Measurements from ENCODE around the gene HNRNPUL2.

HNRNPUL2 gene

GRCh38 chr11:62708793-62709192 lies 18.5 kb downstream of the HNRNPUL2 start:
- TF ChIP-seq EZH2phosphoT487 (IDR thresholded peaks at IDR 0.05; ENCODE audit: borderline replicate concordance, low read length), result no peak
- Histone ChIP-seq H4K20me1 (ENCODE audit: control insufficient read depth, insufficient read depth, low read depth, low read length) (no peaks in the 10 kb centered on the region), H3K9me3 (ENCODE audit: control insufficient read depth, insufficient read depth, low read length) (no peaks in the 10 kb centered on the region), H3K4me2 (ENCODE audit: low read length) (peak overlapping the region; percentile 99), H3K4me3 (ENCODE audit: low read length) (peak overlapping the region; percentile 72), H3K4me1 (ENCODE audit: control insufficient read depth, low read length) (peaks cover 49% of the 10 kb centered on the region), H3F3A (ENCODE audit: control insufficient read depth, insufficient read depth) (peaks cover 46% of the 10 kb centered on the region), H3K79me2 (ENCODE audit: control insufficient read depth, low read length) (peaks cover 18% of the 10 kb centered on the region), H3K27ac (ENCODE audit: low read depth, low read length) (peak overlapping the region; percentile 84), H3K36me3 (ENCODE audit: control insufficient read depth, low read length) (peaks cover 64% of the 10 kb centered on the region), H3K27me3 (ENCODE audit: control insufficient read depth, low read length) (no peaks in the 10 kb centered on the region), H3K9me2 (replicated peaks; ENCODE audit: control insufficient read depth, low read length) (no peaks in the 10 kb centered on the region)

DNA sequence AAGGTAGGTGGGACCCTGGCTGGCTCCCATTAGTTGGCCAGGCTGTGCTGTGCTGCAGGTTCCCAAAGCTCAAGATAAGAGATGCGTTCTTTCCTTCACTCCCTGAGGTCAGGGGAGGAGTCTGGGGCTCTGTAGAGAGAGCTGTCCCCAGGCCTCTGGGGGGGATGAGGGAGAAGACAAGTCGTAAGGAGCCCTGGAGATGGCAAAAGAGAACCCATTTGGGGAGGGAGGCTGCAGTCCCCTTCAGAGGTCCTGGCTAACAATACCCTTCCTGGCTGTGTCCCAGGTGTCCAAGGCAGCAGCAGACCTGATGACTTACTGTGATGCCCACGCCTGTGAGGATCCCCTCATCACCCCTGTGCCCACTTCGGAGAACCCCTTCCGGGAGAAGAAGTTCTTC lies 18.9 kb downstream of the HNRNPUL2 start:
- H3K79me2 ChIP-seq (ENCODE audit: control insufficient read depth, low read length), result peaks cover 18% of the 10 kb centered on the region
- no peaks in the 10 kb centered on the region for H3K9me2 ChIP-seq (replicated peaks; ENCODE audit: control insufficient read depth, low read length)
- peaks cover 42% of the 10 kb centered on the region for H3F3A ChIP-seq (ENCODE audit: control insufficient read depth, insufficient read depth)
- H3K4me3 ChIP-seq (ENCODE audit: low read length), result peak overlapping the region; percentile 72
- peak overlapping the region; percentile 99 for H3K4me2 ChIP-seq (ENCODE audit: low read length)
- H3K9me3 ChIP-seq (ENCODE audit: control insufficient read depth, insufficient read depth, low read length), result no peaks in the 10 kb centered on the region
- H3K36me3 ChIP-seq (ENCODE audit: control insufficient read depth, low read length), result peaks cover 60% of the 10 kb centered on the region
- no peaks in the 10 kb centered on the region for H3K27me3 ChIP-seq (ENCODE audit: control insufficient read depth, low read length)
- no peaks in the 10 kb centered on the region for H4K20me1 ChIP-seq (ENCODE audit: control insufficient read depth, insufficient read depth, low read depth, low read length)
- H3K27ac ChIP-seq (ENCODE audit: low read depth, low read length), result peak overlapping the region; percentile 84; the same call in 1 of the 2 replicates
- no peak for TF ChIP-seq EZH2phosphoT487 (IDR thresholded peaks at IDR 0.05; ENCODE audit: borderline replicate concordance, low read length)
- TF ChIP-seq, protein P1, sequence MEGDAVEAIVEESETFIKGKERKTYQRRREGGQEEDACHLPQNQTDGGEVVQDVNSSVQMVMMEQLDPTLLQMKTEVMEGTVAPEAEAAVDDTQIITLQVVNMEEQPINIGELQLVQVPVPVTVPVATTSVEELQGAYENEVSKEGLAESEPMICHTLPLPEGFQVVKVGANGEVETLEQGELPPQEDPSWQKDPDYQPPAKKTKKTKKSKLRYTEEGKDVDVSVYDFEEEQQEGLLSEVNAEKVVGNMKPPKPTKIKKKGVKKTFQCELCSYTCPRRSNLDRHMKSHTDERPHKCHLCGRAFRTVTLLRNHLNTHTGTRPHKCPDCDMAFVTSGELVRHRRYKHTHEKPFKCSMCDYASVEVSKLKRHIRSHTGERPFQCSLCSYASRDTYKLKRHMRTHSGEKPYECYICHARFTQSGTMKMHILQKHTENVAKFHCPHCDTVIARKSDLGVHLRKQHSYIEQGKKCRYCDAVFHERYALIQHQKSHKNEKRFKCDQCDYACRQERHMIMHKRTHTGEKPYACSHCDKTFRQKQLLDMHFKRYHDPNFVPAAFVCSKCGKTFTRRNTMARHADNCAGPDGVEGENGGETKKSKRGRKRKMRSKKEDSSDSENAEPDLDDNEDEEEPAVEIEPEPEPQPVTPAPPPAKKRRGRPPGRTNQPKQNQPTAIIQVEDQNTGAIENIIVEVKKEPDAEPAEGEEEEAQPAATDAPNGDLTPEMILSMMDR (IDR thresholded peaks at IDR 0.05; ENCODE audit: low read depth, low read length, poor library complexity, severe bottlenecking), result no peak
- peaks cover 49% of the 10 kb centered on the region for H3K4me1 ChIP-seq (ENCODE audit: control insufficient read depth, low read length)

- Histone ChIP-seq H3K27me3 (ENCODE audit: control insufficient read depth, low read length) (no peaks in the 10 kb centered on the region), H4K20me1 (ENCODE audit: control insufficient read depth, insufficient read depth, low read depth, low read length) (no peaks in the 10 kb centered on the region), H3K4me1 (ENCODE audit: control insufficient read depth, low read length) (peaks cover 49% of the 10 kb centered on the region), H3K36me3 (ENCODE audit: control insufficient read depth, low read length) (peaks cover 52% of the 10 kb centered on the region), H3K4me2 (ENCODE audit: low read length) (peak within 1 kb of the TSS; percentile 99), H3K4me3 (ENCODE audit: low read length) (peak within 1 kb of the TSS; percentile 92), H3K9me2 (replicated peaks; ENCODE audit: control insufficient read depth, low read length) (no peaks in the 10 kb centered on the region), H3K9me3 (ENCODE audit: control insufficient read depth, insufficient read depth, low read length) (no peaks in the 10 kb centered on the region), H3K79me2 (ENCODE audit: control insufficient read depth, low read length) (peaks cover 18% of the 10 kb centered on the region), H3K27ac (ENCODE audit: low read depth, low read length) (no peak within 1 kb of the TSS), H3F3A (ENCODE audit: control insufficient read depth, insufficient read depth) (peaks cover 32% of the 10 kb centered on the region)
- TF ChIP-seq, protein P1 (IDR thresholded peaks at IDR 0.05; ENCODE audit: low read depth, low read length, poor library complexity, severe bottlenecking), result no peak
- no peak for TF ChIP-seq EZH2phosphoT487 (IDR thresholded peaks at IDR 0.05; ENCODE audit: borderline replicate concordance, low read length)
Measured at GRCh38 chr11:62707277-62707861, 19.9 kb downstream of the HNRNPUL2 start, which contains the start of the genes BSCL2 and GNG3. Gene BSCL2, minus strand, starts transcription at chr11:62707424. Its CDS starts 229 bp downstream, at chr11:62707195. Gene GNG3, plus strand, starts transcription at chr11:62707676. Its CDS starts 620 bp downstream, at chr11:62708296.

GRCh38 chr11:62706850-62707247 lies 20.4 kb downstream of the HNRNPUL2 start:
- peak overlapping the region; percentile 92 for H3K4me3 ChIP-seq (ENCODE audit: low read length)

More at GRCh38 chr11:62706850-62707247, 20.4 kb downstream of the HNRNPUL2 start:
- no peaks in the 10 kb centered on the region for H3K9me3 ChIP-seq (ENCODE audit: control insufficient read depth, insufficient read depth, low read length)
- H4K20me1 ChIP-seq (ENCODE audit: control insufficient read depth, insufficient read depth, low read depth, low read length), result no peaks in the 10 kb centered on the region
- H3K9me2 ChIP-seq (replicated peaks; ENCODE audit: control insufficient read depth, low read length), result no peaks in the 10 kb centered on the region
- peaks cover 49% of the 10 kb centered on the region for H3K4me1 ChIP-seq (ENCODE audit: control insufficient read depth, low read length)
- H3F3A ChIP-seq (ENCODE audit: control insufficient read depth, insufficient read depth), result peaks cover 26% of the 10 kb centered on the region
- TF ChIP-seq, protein P1 (IDR thresholded peaks at IDR 0.05; ENCODE audit: low read depth, low read length, poor library complexity, severe bottlenecking), result no peak
- no peak for TF ChIP-seq EZH2phosphoT487 (IDR thresholded peaks at IDR 0.05; ENCODE audit: borderline replicate concordance, low read length)
- H3K27me3 ChIP-seq (ENCODE audit: control insufficient read depth, low read length), result no peaks in the 10 kb centered on the region
- peaks cover 18% of the 10 kb centered on the region for H3K79me2 ChIP-seq (ENCODE audit: control insufficient read depth, low read length)
- H3K27ac ChIP-seq (ENCODE audit: low read depth, low read length), result no peak overlapping the region
- peaks cover 49% of the 10 kb centered on the region for H3K36me3 ChIP-seq (ENCODE audit: control insufficient read depth, low read length)
- H3K4me2 ChIP-seq (ENCODE audit: low read length), result peak overlapping the region; percentile 94
